GM13977 (cell line): Measurements from ENCODE around the gene IRF9.

Experiments used
- DNase-seq: peaks from one replicate; pipeline ENCODE4 v3.0.0; 2012; ENCODE audit warnings: low spot score
- CTCF ChIP-seq: IDR thresholded peaks from 2 replicates; pipeline ENCODE4 v1.5.1; 2012; ENCODE audit warnings: mild to moderate bottlenecking, control low read depth; ENCODE audit not compliant: insufficient read depth; ENCODE audit errors: extremely low read depth, missing control alignments
- in situ Hi-C: fragments of 300-500 bp; cut with MboI; formaldehyde crosslinking; loops from one replicate; pipeline ENCODE4 v1.12.0; 2022; ENCODE audit warnings: low sequenced_read_pairs, low pct_unique_long_range_greater_than_20kb, mixed read lengths, inconsistent platforms; ENCODE audit not compliant: unreplicated experiment

IRF9 gene

GRCh38 chr14:24123424-24124417 lies 37.3 kb upstream of the IRF9 start:
- in situ Hi-C loops: no loop called here
- TF ChIP-seq CTCF: no peak
- no peak for DNase-seq

GRCh38 chr14:24126939-24127338 lies 34.1 kb upstream of the IRF9 start:
- no peak for DNase-seq
- no peak for TF ChIP-seq CTCF
- in situ Hi-C loops: no loop called here

GRCh38 chr14:24127673-24128072 lies 33.4 kb upstream of the IRF9 start:
- TF ChIP-seq CTCF: no peak
- DNase-seq: no peak
- in situ Hi-C loops: no loop called here

GRCh38 chr14:24129410-24129998 lies 31.6 kb upstream of the IRF9 start:
- in situ Hi-C loops: no loop called here
- no peak for TF ChIP-seq CTCF
- no peak for DNase-seq

- DNase-seq: no peak
- no peak for TF ChIP-seq CTCF
- in situ Hi-C loops: no loop called here
These were observed 30.7 kb upstream of the IRF9 start, which contains the start of gene FITM1 for GRCh38 chr14:24130380-24130716. TSS of gene FITM1 (plus strand) at chr14:24130659. CDS start at chr14:24131564, 905 bp downstream.

- DNase-seq: no peak
- in situ Hi-C loops: no loop called here
- TF ChIP-seq CTCF: no peak
These were observed 30.1 kb upstream of the IRF9 start for GRCh38 chr14:24130717-24131548.
